HG03442 (cell line): ENCODE measurements around the gene DNAH2.
"Not testable (repeated sequence)": the region's sequence is repeated elsewhere in the genome, so short reads cannot be mapped to it uniquely, and the experiment has no call there.

Experiments
- ATAC-seq: cut with Tn5 transposase; IDR thresholded peaks from one replicate; pipeline ENCODE4 v1.9.1; 2021; ENCODE audit warnings: mild to moderate bottlenecking, moderate library complexity; ENCODE audit not compliant: unreplicated experiment

DNAH2 gene

GRCh38 chr17:7862692-7863437 is 145.3 kb downstream of the DNAH2 start:
- no peak for ATAC-seq

GRCh38 chr17:7864384-7864783 is 146.8 kb downstream of the DNAH2 start:
- not testable (repeated sequence) for ATAC-seq

DNA sequence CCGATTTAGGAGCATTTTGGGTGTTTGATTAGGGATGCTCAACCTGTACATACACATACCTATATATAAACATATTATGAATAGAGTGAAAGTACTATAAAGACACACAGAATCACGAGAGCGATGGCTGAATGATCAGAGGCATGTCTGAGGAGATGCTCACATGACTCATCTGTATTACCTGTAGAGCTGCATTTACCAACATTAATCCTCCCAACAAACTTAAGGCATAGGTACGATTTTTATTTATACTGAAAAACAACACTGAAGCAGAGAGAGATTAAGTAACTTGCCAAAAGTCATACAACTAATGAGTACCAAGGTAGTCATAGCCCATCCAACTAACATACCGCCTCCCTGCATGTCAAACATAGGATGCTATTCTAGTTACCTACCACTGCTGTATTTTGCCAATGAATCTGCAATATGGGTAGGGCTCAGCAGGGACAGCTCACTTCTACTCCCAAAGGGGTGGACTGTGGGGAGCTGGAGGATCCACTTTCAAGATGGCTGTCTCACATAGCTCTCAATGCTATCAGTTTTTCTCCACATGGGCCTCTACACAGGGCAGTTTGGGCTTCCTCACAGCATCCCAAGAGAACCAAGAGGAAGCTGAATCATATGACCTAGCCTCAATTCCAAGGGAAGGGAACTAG is 147.6 kb downstream of the DNAH2 start:
- ATAC-seq: no peak

GRCh38 chr17:7867881-7868329 is 150.4 kb downstream of the DNAH2 start:
- ATAC-seq: no peak

GRCh38 chr17:7873051-7873450 is 155.5 kb downstream of the DNAH2 start:
- no peak for ATAC-seq

DNA sequence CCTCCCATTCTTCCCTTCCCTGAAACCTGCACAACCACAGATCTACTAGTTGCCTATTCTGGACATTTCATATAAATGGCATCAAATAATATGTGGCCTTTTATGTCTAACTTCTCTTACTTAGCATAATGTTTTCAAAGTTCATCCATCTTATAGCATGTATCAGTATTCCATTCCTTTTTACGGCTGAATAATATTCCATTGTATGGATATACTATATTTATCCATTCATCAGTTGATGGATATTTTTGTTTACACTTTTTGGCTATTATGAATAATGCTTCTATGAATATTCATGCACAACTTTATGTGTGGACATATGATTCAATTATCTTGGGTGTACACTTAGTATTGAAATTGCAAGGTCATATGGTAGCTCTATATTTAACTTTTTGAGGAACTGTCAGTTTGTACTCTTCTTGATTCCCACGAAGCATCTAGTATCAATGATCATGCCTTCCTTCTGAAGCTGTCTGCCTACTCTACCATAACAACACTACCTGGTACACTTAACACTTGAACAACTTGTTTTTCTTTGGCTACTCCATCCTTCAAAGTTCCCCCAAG is 158.3 kb downstream of the DNAH2 start:
- no peak for ATAC-seq

GRCh38 chr17:7878234-7878633 is 160.7 kb downstream of the DNAH2 start:
- no peak for ATAC-seq

- ATAC-seq: no peak
Observed at GRCh38 chr17:7880076-7880868, 162.7 kb downstream of the DNAH2 start.

- no peak for ATAC-seq
Observed at GRCh38 chr17:7881276-7882054, 163.9 kb downstream of the DNAH2 start.

DNA sequence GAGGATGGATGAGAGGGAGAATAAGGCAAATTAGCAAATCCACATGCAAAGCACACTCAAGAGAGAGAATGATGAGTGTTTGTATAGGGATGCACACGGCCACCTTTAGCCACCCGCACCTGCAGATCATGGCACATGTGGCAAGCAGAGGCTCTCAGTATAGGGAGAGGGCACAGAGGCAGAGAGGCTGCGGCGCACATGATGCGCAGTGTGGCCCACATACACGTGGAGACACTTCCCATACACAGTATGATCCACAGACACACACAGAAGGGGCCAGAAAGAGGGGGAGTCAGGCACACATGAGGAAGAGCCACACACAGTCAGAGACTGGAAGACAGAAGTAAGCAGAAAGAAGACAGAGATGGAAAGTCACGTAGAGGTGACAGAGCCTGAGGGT is 164.5 kb downstream of the DNAH2 start:
- no peak for ATAC-seq

GRCh38 chr17:7882629-7883028 is 165.1 kb downstream of the DNAH2 start:
- no peak for ATAC-seq
